HAP-1 (cell line): Measurements from ENCODE around the gene OTOG.

ENCODE experiments used
- DNase-seq, 2 experiments: peaks; one replicate each; pipeline ENCODE4 v3.0.0-alpha.2; 2016 to 2020; ENCODE audit warnings: low spot score in 2 of 2
- H3K27me3 ChIP-seq: fragments of 250-450 bp; sonication (Bioruptor Pico); 2 replicates; pipeline ENCODE4 v1.5.1; 2020; ENCODE audit warnings: low read depth, mild to moderate bottlenecking, moderate library complexity
- H3K36me3 ChIP-seq: fragments of 250-450 bp; sonication (Bioruptor Pico); replicated peaks from 2 replicates; pipeline ENCODE4 v1.5.1; 2020; ENCODE audit warnings: mild to moderate bottlenecking
- H3K4me1 ChIP-seq: fragments of 250-450 bp; sonication (Bioruptor Pico); 2 replicates; pipeline ENCODE4 v1.5.1; 2020; ENCODE audit warnings: mild to moderate bottlenecking
- H3K4me3 ChIP-seq: fragments of 250-450 bp; sonication (Bioruptor Pico); 2 replicates; pipeline ENCODE4 v1.5.1; 2020; ENCODE audit warnings: mild to moderate bottlenecking, moderate library complexity
- H3K9me3 ChIP-seq: fragments of 250-450 bp; sonication (Bioruptor Pico); 2 replicates; pipeline ENCODE4 v1.5.1; 2020; ENCODE audit warnings: mild to moderate bottlenecking, moderate library complexity
- in situ Hi-C: fragments of 300-500 bp; cut with MboI; formaldehyde crosslinking; loops from 3 replicates; pipeline ENCODE4 v1.14.3; 2020; ENCODE audit warnings: low sequenced_read_pairs, inconsistent platforms, mixed read lengths

The OTOG gene

DNA sequence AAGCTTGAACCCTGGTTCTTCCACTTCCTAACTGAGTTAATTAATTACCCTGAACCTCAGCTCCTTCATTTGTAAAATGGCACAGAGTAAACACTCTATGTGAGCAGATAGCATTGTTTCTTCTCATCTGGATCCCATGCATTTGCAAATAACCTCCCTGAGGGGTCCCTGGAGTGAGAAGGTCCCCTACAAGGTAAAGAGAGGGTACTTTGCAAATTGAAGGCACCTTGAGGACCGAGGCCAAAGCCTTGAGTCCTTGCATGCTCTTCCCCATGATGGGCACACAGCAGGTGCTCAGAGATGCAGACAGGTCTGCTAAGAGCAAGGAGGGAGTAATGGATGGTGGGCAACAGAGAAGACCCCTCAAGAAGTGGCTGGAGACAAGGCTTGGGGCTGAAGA lies 33.2 kb downstream of the OTOG start:
- in situ Hi-C loops: no loop called here
- Histone ChIP-seq H3K4me1 (no peaks in the 10 kb centered on the region), H3K4me3 (no peak overlapping the region), H3K27me3 (peaks cover 6% of the 10 kb centered on the region; the same call in 1 of the 2 replicates), H3K9me3 (no peaks in the 10 kb centered on the region), H3K36me3 (no peaks in the 10 kb centered on the region)
- peak in 1 of 2 experiments; percentile 4 for DNase-seq

DNA sequence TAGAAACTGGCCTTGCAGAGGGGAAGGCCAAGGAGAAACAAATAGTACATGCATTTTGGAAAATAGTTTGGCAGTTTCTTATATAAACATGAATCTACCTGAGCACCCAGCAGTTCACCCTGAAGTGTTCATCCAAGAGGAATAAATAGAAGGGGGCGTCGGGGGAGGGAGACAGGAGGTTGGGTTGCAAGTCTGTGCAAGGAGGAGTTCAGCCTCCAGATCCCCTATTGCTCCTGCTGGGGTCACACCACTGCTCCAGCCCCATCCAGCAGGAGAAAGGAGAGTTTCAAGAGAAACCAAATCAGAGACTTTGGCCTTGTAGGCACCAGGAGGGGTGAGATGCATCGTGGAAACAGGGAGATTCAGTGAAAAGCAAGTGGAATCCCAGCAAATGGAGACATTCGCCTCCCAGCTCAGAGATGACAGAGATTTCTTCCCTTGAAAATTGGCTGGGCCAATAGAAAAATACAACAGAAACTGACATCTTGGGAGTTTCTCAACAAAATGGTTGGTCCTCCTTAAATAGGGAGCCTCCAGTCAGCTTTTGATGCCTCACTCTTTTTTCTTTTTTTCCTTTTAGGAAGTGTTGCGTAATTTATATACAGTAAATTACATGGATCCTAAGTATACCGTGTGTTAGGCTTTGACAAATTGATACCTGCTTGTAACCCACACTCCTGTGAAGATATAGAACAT lies 34.1 kb downstream of the OTOG start:
- Histone ChIP-seq H3K4me1 (no peaks in the 10 kb centered on the region), H3K27me3 (peaks cover 6% of the 10 kb centered on the region), H3K36me3 (no peaks in the 10 kb centered on the region), H3K9me3 (no peaks in the 10 kb centered on the region), H3K4me3 (no peak overlapping the region)
- no peak for DNase-seq
- in situ Hi-C loops: no loop called here

DNA sequence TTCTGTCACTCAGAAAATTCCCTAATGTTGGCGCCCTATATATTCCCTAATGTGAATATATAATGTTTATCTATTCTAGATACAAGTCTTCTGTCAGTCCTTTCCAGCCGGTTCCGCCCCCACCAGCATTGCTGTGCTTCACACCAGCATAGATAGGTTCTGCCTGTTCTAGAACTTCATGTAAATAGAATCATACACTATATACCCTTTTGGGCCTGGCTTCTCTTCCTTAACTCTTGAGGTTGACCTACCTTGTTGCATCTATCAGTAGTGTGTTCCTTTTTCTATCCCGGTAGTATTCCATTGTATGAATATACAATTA lies 34.6 kb downstream of the OTOG start:
- peaks cover 6% of the 10 kb centered on the region for H3K27me3 ChIP-seq
- H3K36me3 ChIP-seq: no peaks in the 10 kb centered on the region
- no peak overlapping the region for H3K4me3 ChIP-seq
- no peak for DNase-seq
- H3K9me3 ChIP-seq: no peaks in the 10 kb centered on the region
- in situ Hi-C loops: no loop called here
- no peaks in the 10 kb centered on the region for H3K4me1 ChIP-seq

DNA sequence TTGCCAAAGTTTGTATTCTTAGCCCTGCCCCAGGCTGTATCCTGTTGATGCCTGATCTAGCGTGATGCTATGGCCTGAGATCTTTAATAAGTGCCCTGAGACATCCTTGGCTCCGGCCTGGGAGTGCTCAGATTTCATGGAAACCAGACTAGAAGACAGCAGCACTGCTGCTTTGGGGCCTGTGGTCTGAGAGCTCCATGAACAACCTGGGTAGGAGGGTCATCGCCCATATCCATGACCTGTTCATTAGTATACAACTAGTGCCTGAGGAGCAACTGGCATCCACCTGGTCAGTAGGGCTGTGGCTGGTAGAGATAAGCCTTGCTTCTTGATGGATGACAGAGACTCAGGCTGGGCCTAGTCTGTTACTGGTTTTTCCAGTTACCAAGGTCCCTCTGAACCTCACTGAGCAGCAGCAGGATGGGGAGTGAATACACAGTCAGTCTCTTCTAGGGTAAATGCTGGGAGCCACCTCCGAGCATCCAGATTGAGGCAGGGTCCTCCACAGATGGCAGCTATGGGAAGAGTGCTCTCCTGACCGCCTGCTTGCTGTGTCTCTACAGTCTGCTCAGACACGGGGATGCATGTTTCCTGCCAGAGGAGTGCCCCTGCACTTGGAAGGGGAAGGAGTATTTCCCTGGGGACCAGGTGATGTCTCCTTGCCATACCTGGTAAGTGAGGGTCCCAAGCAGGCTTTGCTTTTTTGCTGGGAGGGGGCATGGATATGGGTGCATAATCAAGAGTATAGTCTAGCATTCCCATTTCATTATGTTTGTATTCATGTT lies 39.0 kb downstream of the OTOG start:
- in situ Hi-C loops: no loop called here
- peaks cover 35% of the 10 kb centered on the region for H3K27me3 ChIP-seq
- H3K4me3 ChIP-seq: no peak overlapping the region
- no peaks in the 10 kb centered on the region for H3K9me3 ChIP-seq
- no peaks in the 10 kb centered on the region for H3K4me1 ChIP-seq
- DNase-seq: peak in 1 of 2 experiments; percentile 3
- no peaks in the 10 kb centered on the region for H3K36me3 ChIP-seq

DNA sequence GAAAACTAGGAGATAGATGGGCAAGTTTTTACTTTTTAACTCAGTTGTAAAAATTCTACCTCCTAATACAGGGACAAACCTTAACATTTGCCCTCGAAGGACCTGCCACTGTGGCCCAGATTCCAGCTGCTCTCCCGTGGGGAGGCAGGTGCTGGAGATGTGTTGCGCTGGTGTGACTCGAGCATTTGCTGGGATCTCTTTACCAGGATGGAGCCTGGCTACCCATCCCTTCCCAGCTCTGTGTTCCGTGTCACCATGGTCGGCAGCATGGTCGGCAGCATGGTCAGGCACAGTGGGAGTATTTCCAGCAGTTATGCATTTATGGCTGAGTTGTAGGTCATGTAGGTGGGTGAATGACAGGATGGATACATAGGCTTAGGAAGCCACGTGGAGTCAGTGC lies 41.1 kb downstream of the OTOG start:
- Histone ChIP-seq H3K9me3 (no peaks in the 10 kb centered on the region), H3K4me3 (no peak overlapping the region), H3K4me1 (no peaks in the 10 kb centered on the region), H3K27me3 (peaks cover 29% of the 10 kb centered on the region), H3K36me3 (no peaks in the 10 kb centered on the region)
- no peak for DNase-seq
- in situ Hi-C loops: no loop called here

DNA sequence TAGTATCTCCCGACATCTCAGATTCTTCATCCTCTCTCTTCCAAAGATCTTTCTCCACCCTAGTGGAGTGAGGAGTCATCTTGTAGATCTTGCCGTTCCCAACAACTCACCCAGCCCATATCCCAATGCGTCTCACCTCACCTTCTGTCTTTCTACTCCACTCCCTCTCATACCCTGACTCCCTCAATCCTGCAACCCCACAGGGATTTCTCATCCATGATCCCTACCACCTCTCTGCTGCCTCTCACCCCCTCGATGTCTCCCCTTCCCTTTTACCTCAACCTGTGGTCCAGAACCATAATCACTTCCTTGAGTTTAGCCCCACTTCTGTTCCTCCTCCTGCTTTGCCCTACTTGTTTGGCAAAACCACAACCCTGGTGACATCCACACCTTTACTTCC lies 41.7 kb downstream of the OTOG start:
- DNase-seq: no peak
- no peak overlapping the region for H3K4me3 ChIP-seq
- in situ Hi-C loops: no loop called here

DNA sequence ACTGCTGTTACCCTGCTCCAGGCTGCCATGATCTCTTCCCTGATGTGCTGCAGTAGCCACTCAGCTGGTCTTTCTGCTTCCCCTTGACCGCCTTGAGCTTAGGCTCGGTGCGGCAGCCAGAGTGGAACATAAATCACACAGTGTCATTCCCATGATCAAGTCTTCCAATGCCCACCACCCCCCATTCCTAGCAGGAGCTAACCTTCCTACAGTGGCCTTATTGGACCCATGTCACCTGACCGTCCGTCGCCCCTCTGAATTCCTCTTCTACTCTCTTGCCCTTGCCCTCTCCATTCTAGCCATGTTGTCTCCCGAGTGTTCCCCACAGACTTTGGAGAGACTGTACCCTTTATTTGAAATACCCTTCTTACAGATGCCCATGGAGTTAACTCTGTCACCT lies 43.4 kb downstream of the OTOG start:
- Histone ChIP-seq H3K9me3 (no peaks in the 10 kb centered on the region), H3K4me3 (no peak overlapping the region), H3K4me1 (no peaks in the 10 kb centered on the region), H3K36me3 (no peaks in the 10 kb centered on the region), H3K27me3 (peaks cover 29% of the 10 kb centered on the region)
- in situ Hi-C loops: loop anchor here (10.0 kb wide), 1 partner anchor 134 kb away; no protein-coding TSS in a partner anchor
- no peak for DNase-seq

More for the DNA sequence above, 41.7 kb downstream of the OTOG start:
- no peaks in the 10 kb centered on the region for H3K9me3 ChIP-seq
- H3K4me1 ChIP-seq: no peaks in the 10 kb centered on the region
- H3K36me3 ChIP-seq: no peaks in the 10 kb centered on the region
- peaks cover 29% of the 10 kb centered on the region for H3K27me3 ChIP-seq

DNA sequence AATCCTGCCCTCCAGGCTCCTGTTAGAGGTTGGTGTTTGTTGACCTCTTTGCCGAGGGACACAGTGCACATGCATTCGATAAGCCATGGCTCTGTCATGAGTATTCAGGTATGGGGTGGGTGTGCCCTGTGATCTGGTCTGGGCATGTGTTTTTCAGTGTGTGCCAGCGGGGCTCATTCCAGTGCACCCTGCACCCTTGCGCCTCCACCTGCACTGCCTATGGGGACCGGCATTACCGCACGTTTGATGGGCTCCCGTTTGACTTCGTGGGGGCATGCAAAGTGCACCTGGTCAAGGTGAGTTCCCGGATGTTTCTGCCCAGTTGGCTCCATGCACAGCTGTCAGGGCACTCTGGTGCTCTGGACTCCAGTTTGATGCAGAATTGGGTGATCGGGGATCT lies 44.2 kb downstream of the OTOG start:
- Histone ChIP-seq H3K9me3 (no peaks in the 10 kb centered on the region), H3K4me3 (no peak overlapping the region), H3K27me3 (peaks cover 29% of the 10 kb centered on the region), H3K36me3 (no peaks in the 10 kb centered on the region), H3K4me1 (no peaks in the 10 kb centered on the region)
- in situ Hi-C loops: loop anchor here (10.0 kb wide), 1 partner anchor 134 kb away; no protein-coding TSS in a partner anchor
- peak in 1 of 2 experiments; percentile 5 for DNase-seq

DNA sequence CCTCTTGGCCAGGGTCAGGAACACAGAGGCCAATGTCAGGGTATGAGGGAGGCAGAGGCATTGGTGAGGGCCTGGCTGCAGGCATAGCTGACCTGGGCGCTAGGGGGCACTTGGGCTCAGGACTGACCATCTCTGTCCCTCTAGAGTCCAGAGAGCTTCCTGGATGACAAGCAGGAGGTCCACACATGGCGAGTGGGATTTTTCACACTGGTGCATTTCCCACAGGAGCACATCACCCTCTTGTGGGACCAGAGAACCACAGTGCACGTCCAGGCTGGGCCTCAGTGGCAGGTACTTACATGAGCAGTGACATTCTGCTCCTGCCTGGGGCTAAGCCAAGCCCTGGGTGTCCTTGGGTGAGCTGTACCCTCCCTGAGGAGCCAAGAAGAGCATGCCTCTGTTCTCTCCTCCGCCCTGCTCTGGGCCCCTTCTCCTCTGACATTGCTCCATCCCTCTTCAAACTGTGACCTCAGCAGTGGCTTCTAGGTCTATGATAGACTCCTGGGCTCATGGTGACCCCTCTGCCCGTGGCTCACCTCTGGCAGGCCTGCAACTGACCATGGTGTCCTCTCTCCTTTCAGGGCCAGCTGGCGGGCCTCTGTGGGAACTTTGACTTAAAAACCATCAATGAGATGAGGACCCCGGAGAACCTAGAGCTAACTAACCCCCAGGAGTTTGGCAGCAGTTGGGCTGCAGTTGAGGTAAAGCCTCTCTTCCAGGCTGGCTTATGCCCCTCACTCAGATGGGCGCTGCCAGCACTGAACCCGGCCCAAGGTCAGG lies 46.6 kb downstream of the OTOG start:
- peak in 1 of 2 experiments; percentile 6 for DNase-seq
- Histone ChIP-seq H3K27me3 (peaks cover 23% of the 10 kb centered on the region), H3K36me3 (no peaks in the 10 kb centered on the region), H3K9me3 (no peaks in the 10 kb centered on the region), H3K4me1 (no peaks in the 10 kb centered on the region), H3K4me3 (no peak overlapping the region)
- in situ Hi-C loops: loop anchor here (10.0 kb wide), 1 partner anchor 131 kb away; no protein-coding TSS in a partner anchor

DNA sequence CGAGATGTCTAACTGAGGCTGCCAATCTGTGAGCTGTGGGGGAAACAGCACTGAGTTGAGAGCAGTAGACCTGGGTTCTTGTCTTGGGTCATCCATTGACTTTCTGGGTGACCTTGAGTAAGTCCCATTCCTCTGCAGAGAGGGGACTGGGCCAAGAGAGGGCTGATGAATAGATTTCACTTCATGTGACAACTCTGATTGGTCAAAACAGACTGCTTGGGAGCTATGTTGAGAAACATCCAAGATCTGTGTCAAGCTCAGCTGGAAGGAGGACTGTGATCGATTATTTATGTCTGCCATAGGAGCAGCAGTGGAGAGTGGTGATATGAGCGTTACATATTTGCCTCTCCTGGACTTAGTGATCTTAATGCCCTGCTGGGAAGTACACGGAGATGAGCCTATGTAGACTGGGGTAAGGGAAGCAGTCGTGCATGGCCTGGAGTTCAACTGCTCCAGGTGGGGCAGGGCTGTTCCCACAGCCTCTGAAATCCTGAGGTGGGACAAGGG lies 47.7 kb downstream of the OTOG start:
- in situ Hi-C loops: loop anchor here (5.0 to 10.0 kb wide), 2 partner anchors 130 to 383 kb away; no protein-coding TSS in a partner anchor
- Histone ChIP-seq H3K36me3 (no peaks in the 10 kb centered on the region), H3K27me3 (peaks cover 14% of the 10 kb centered on the region), H3K9me3 (no peaks in the 10 kb centered on the region), H3K4me1 (no peaks in the 10 kb centered on the region), H3K4me3 (no peak overlapping the region)
- peak in 1 of 2 experiments; percentile 2 for DNase-seq

DNA sequence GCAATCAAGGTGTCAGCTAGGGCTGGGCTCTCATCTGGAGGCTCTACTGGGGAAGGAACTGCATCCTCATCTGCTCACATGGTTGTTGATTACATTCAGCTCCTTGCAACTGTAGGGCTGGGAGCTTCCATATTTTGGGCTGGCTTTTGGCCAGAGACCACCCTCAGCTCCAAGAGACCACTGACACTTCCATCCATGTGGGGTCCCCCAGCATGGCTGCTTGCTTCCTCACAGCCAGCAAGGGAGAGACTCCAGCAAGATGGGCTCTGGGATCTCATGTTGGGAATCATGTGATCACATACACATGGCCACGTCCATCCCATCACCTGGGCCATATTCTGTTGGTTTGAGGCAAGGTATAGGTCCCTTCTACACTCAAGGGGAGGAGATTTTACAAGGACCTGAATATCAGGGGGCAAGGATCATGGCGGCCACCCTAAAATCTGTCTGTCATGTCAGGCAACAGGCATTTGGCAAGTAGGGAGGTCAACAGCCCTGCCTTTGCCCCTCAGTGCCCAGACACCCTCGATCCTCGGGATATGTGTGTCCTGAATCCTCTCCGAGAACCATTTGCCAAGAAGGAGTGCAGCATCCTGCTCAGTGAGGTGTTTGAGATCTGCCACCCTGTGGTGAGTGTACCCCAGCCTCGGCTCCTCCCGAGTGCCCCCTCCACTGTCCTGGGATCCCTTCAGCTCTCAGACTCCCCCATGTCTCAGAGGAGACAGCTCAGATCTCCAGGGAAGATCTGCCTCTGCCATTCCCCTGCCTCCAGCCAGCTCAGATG lies 48.7 kb downstream of the OTOG start:
- H3K27me3 ChIP-seq: peaks cover 4% of the 10 kb centered on the region
- no peaks in the 10 kb centered on the region for H3K36me3 ChIP-seq
- in situ Hi-C loops: loop anchor here (5.0 to 10.0 kb wide), 2 partner anchors 129 to 382 kb away; no protein-coding TSS in a partner anchor
- no peaks in the 10 kb centered on the region for H3K9me3 ChIP-seq
- DNase-seq: peak in 1 of 2 experiments; percentile 3
- H3K4me3 ChIP-seq: no peak overlapping the region
- no peaks in the 10 kb centered on the region for H3K4me1 ChIP-seq

DNA sequence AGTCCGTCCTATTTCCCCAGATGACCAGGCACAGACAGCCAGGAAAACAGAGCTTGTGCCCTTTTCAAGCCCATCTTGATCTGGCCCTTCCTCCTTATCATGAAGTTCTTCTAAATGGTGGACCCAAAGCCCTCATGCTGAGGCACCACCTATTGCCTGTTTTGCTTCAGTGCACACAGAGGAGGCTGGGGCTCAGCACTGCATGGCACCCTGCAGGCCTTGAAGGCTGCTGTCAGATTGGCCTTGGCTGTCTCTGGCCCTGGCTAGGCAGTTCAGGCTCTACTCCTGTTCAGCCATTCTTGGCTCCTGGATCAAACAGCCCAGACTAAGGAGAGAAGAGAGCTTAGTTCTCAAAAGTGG lies 49.2 kb downstream of the OTOG start:
- Histone ChIP-seq H3K27me3 (no peaks in the 10 kb centered on the region), H3K4me3 (no peak overlapping the region), H3K36me3 (no peaks in the 10 kb centered on the region), H3K4me1 (no peaks in the 10 kb centered on the region), H3K9me3 (no peaks in the 10 kb centered on the region)
- in situ Hi-C loops: loop anchor here (5.0 to 10.0 kb wide), 2 partner anchors 129 to 381 kb away; no protein-coding TSS in a partner anchor
- peak in 1 of 2 experiments; percentile 4 for DNase-seq

DNA sequence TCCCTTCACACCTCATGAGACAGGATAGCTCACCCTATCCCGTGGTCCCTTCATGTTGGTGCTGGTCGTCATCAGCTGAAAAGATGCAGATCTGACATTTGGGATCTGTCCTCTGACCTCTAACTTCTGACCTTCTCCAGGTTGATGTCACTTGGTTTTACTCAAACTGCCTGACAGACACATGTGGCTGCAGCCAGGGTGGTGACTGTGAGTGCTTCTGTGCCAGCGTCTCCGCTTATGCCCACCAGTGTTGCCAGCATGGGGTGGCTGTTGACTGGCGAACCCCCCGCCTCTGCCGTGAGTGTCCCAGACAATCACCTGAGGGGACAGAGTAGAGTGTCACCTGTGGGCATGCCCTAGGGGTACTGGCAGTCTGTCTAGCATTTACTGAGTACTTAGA lies 49.7 kb downstream of the OTOG start:
- no peaks in the 10 kb centered on the region for H3K9me3 ChIP-seq
- in situ Hi-C loops: loop anchor here (5.0 to 10.0 kb wide), 2 partner anchors 128 to 381 kb away; no protein-coding TSS in a partner anchor
- no peak overlapping the region for H3K4me3 ChIP-seq
- no peaks in the 10 kb centered on the region for H3K27me3 ChIP-seq
- no peaks in the 10 kb centered on the region for H3K4me1 ChIP-seq
- no peaks in the 10 kb centered on the region for H3K36me3 ChIP-seq
- peak in 1 of 2 experiments; percentile 3 for DNase-seq
